NCI-H82 treated with DMSO at 0.1 percent for 48 hours (cell line): ENCODE measurements around the gene SDS.

Source experiments
- DNase-seq: peaks from one replicate; lab custom pipeline; 2025; ENCODE audit not compliant: unreplicated experiment; lab: John Stamatoyannopoulos, UW

The SDS gene

GRCh38 chr12:113401066-113402000, 2.4 kb downstream of the SDS start:
- DNase-seq = no peak

GRCh38 chr12:113400362-113400761, 3.3 kb downstream of the SDS start:
- no peak for DNase-seq

- DNase-seq = no peak
These were observed 4.2 kb downstream of the SDS start for GRCh38 chr12:113399490-113399889.

GRCh38 chr12:113398346-113399290, 5.1 kb downstream of the SDS start:
- no peak for DNase-seq

- DNase-seq = no peak
These were observed 6.0 kb downstream of the SDS start for GRCh38 chr12:113397497-113398197.

- DNase-seq = no peak
These were observed 6.7 kb downstream of the SDS start for GRCh38 chr12:113396828-113397496.

GRCh38 chr12:113396200-113396599, 7.5 kb downstream of the SDS start:
- DNase-seq = no peak

- DNase-seq = no peak
These were observed 8.6 kb downstream of the SDS start for GRCh38 chr12:113395119-113395518.

- DNase-seq = no peak
These were observed 9.9 kb downstream of the SDS start for GRCh38 chr12:113393749-113394148.

- DNase-seq = peak; percentile 2
These were observed 10.6 kb downstream of the SDS start for GRCh38 chr12:113392988-113393579.

GRCh38 chr12:113392520-113392919, 11.2 kb downstream of the SDS start:
- DNase-seq = no peak

- no peak for DNase-seq
These were observed 11.9 kb downstream of the SDS start for GRCh38 chr12:113391650-113392337.

- no peak for DNase-seq
These were observed 12.5 kb downstream of the SDS start for GRCh38 chr12:113391145-113391544.

- DNase-seq = no peak
These were observed 13.3 kb downstream of the SDS start for GRCh38 chr12:113390064-113391043.

- no peak for DNase-seq
These were observed 15.3 kb downstream of the SDS start for GRCh38 chr12:113388351-113388750.

- no peak for DNase-seq
These were observed 16.1 kb downstream of the SDS start for GRCh38 chr12:113387631-113388030.

GRCh38 chr12:113386866-113387566, 16.7 kb downstream of the SDS start:
- DNase-seq = no peak
